C4-2B (cell line): ENCODE measurements around the gene HERPUD2.

Experiments
- ZFX ChIP-seq: fragments of 450-650 bp; IDR thresholded peaks from 2 replicates; pipeline ENCODE4 v1.6.1; 2017
- TF ChIP-seq, protein P1 (sequence below): fragments of 450-650 bp; conservative IDR thresholded peaks from 2 replicates; pipeline ENCODE4 v1.5.1; 2017; ENCODE audit warnings: mild to moderate bottlenecking

DNA sequence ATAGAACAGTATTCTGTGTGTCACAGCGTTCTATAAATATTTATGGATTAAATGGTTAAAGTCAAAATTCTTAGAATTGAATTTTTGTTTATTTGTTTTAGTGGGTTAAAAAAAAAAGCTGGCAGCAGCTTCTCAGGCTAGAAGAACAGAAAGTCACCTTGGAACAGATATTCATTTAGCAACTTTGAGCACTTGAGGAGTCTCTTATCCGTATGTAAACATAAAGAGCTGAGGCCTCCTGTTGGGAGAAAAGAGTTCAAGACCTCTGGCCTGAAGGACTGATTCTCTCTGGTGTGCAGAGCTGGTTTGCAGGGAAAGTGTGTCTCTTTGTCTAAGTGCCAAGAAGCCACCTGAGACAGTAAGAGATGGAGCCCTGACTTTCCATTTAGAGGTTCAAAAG is 109.9 kb downstream of the HERPUD2 start:
- TF ChIP-seq, protein P1, sequence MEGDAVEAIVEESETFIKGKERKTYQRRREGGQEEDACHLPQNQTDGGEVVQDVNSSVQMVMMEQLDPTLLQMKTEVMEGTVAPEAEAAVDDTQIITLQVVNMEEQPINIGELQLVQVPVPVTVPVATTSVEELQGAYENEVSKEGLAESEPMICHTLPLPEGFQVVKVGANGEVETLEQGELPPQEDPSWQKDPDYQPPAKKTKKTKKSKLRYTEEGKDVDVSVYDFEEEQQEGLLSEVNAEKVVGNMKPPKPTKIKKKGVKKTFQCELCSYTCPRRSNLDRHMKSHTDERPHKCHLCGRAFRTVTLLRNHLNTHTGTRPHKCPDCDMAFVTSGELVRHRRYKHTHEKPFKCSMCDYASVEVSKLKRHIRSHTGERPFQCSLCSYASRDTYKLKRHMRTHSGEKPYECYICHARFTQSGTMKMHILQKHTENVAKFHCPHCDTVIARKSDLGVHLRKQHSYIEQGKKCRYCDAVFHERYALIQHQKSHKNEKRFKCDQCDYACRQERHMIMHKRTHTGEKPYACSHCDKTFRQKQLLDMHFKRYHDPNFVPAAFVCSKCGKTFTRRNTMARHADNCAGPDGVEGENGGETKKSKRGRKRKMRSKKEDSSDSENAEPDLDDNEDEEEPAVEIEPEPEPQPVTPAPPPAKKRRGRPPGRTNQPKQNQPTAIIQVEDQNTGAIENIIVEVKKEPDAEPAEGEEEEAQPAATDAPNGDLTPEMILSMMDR = no peak
- no peak for TF ChIP-seq ZFX
